PC-3 (cell line): ENCODE measurements around the gene ARF1. TPM values are rescaled to one million over a fixed set of nuclear protein-coding genes. Genes with fewer than 3 reads are reported as not detected.

ENCODE experiments used
- ATAC-seq: fragments of 200-7000 bp; cut with Tn5 transposase; 2 replicates; pipeline ENCODE4 v1.9.1; 2020; ENCODE audit warnings: mild to moderate bottlenecking, moderate library complexity
- BruUV-seq: library from RNA; stranded (reverse); fragments of 400-500 nt; replicated peaks from 2 replicates; lab custom pipeline; 2021; lab: Mats Ljungman, UMichigan
- CTCF ChIA-PET: fragments of 300-600 bp; sonication (Branson Sonifier 250); formaldehyde crosslinking; loops from one replicate; lab custom pipeline; 2022; ENCODE audit warnings: antibody characterized with exemption; lab: Charles Lee
- POLR2A ChIA-PET: fragments of 300-600 bp; sonication (Branson Sonifier 250); formaldehyde crosslinking; loops from one replicate; lab custom pipeline; 2022; ENCODE audit warnings: antibody characterized with exemption; ENCODE audit not compliant: unreplicated experiment; lab: Charles Lee
- DNase-seq: peaks from one replicate; pipeline ENCODE4 v3.0.0-alpha.2; 2015
- H2AFZ ChIP-seq: fragments of 300-600 bp; sonication (generic); 2 replicates; pipeline ENCODE4 v1.6.0; 2016; ENCODE audit warnings: antibody characterized with exemption, low read length
- H3F3A ChIP-seq: fragments of 300-600 bp; sonication (generic); one replicate; pipeline ENCODE4 v1.6.0; 2017; ENCODE audit warnings: antibody characterized with exemption, low read length, control low read depth, mild to moderate bottlenecking; ENCODE audit not compliant: unreplicated experiment
- H3K27ac ChIP-seq: fragments of 300-600 bp; sonication (generic); 2 replicates; pipeline ENCODE4 v1.5.1; 2016; ENCODE audit warnings: mild to moderate bottlenecking, low read length
- H3K27me3 ChIP-seq: fragments of 300-600 bp; sonication (generic); 2 replicates; pipeline ENCODE4 v1.6.1; 2016; ENCODE audit warnings: low read length, mixed read lengths
- H3K36me3 ChIP-seq: fragments of 300-600 bp; sonication (generic); 2 replicates; pipeline ENCODE4 v1.6.1; 2016; ENCODE audit warnings: low read depth, mixed run types, low read length, mixed read lengths
- H3K4me1 ChIP-seq: fragments of 300-600 bp; sonication (generic); 2 replicates; pipeline ENCODE4 v1.5.1; 2016; ENCODE audit warnings: low read length; ENCODE audit not compliant: insufficient read depth
- H3K4me2 ChIP-seq: fragments of 300-600 bp; sonication (generic); 2 replicates; pipeline ENCODE4 v1.6.0; 2016; ENCODE audit warnings: low read length
- H3K4me3 ChIP-seq: fragments of 300-600 bp; sonication (generic); 2 replicates; pipeline ENCODE4 v1.5.1; 2016; ENCODE audit warnings: mild to moderate bottlenecking, low read length, mixed read lengths
- H3K79me2 ChIP-seq: fragments of 300-600 bp; sonication (generic); 2 replicates; pipeline ENCODE4 v1.6.1; 2017; ENCODE audit warnings: low read length, mixed read lengths
- H3K9ac ChIP-seq: fragments of 300-600 bp; sonication (generic); 2 replicates; pipeline ENCODE4 v1.6.0; 2016; ENCODE audit warnings: mild to moderate bottlenecking, low read length
- H3K9me2 ChIP-seq: fragments of 300-600 bp; sonication (generic); replicated peaks from 2 replicates; pipeline ENCODE4 v1.6.1; 2016; ENCODE audit warnings: mixed run types, low read length, mixed read lengths
- H3K9me3 ChIP-seq: fragments of 300-600 bp; sonication (generic); 2 replicates; pipeline ENCODE4 v1.6.1; 2016; ENCODE audit warnings: low read length, mixed read lengths
- H4K20me1 ChIP-seq: fragments of 300-600 bp; sonication (generic); 2 replicates; pipeline ENCODE4 v1.6.1; 2016; ENCODE audit warnings: low read length, mixed read lengths
- EZH2 ChIP-seq: fragments of 300-600 bp; sonication (generic); IDR thresholded peaks from one replicate; pipeline ENCODE4 v1.6.1; 2017; ENCODE audit warnings: antibody characterized with exemption, mild to moderate bottlenecking, low read length; ENCODE audit not compliant: unreplicated experiment
- EZH2phosphoT487 ChIP-seq: fragments of 300-600 bp; sonication (generic); IDR thresholded peaks from 2 replicates; pipeline ENCODE4 v1.6.1; 2018; ENCODE audit warnings: mild to moderate bottlenecking, antibody characterized with exemption, low read length, borderline replicate concordance
- intact Hi-C: fragments of 100-400 bp; cut with micrococcal nuclease; formaldehyde crosslinking; loops from 2 replicates; pipeline ENCODE4 v1.9.0; 2023
- total RNA-seq: library from RNA; depleted of rRNA; stranded (reverse); fragments of >200 nt; gene quantifications from 2 replicates; pipeline ENCODE4 v1.2.3, GENCODE V29; 2014
- TF ChIP-seq, protein P1 (sequence below): fragments of 300-600 bp; sonication (generic); conservative IDR thresholded peaks from 2 replicates; pipeline ENCODE4 v1.5.1; 2017; ENCODE audit warnings: antibody characterized with exemption, low read depth, mild to moderate bottlenecking, low read length

ARF1 gene
- total RNA-seq, 1 experiment from 2014 or later: 688 TPM

DNA sequence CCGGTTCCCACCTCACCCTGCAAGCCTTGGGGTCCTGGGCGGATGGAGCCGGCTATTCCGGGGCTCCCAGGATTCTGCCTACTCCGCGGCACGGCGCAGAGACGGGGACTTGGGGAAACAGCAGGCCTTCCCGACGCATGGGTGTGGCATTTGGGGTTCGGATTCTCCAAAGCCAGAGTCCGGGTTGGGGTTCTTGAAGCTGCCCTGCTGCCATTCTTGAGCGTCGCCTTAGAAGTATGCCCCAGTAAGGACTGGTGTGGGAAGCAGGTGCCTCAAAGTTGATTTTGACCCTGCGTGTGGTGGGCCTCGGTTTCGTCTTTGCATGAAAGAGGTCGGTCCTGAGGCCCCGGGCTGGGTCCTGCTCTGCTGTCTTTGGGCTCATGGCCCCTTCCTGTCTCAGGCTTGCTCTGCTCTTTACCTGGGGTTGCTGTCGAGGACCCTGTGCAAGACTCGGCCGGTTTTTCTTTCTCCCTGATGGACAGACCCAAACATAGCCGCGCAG lies 58.3 kb downstream of the ARF1 start:
- peak overlapping the region; percentile 44 for H3K27ac ChIP-seq
- H3K9me2 ChIP-seq: no peaks in the 10 kb centered on the region
- ChIA-PET CTCF (interaction anchor here (0.6 kb wide), 1 partner anchor 25 kb away, joined by 4 read pairs; the partner anchor contains the start of gene IBA57), POLR2A (interaction anchor here (0.9 kb wide), 1 partner anchor 25 kb away, joined by 3 read pairs; the partner anchor contains the start of gene IBA57)
- peak overlapping the region; percentile 84 for H3K4me3 ChIP-seq
- no peaks in the 10 kb centered on the region for H3F3A ChIP-seq
- peaks cover 23% of the 10 kb centered on the region for H3K4me1 ChIP-seq
- BruUV-seq: no TSS peak
- H3K79me2 ChIP-seq: peaks cover 57% of the 10 kb centered on the region
- H3K27me3 ChIP-seq: no peaks in the 10 kb centered on the region
- ATAC-seq (no peak), DNase-seq (no peak)
- no peaks in the 10 kb centered on the region for H3K9me3 ChIP-seq
- H3K9ac ChIP-seq: peak overlapping the region; percentile 89
- no peak overlapping the region for H2AFZ ChIP-seq
- 0 out of 2 replicates have a peak, but pooled peaks cover 3% of the 10 kb centered on the region for H3K36me3 ChIP-seq
- TF ChIP-seq, protein P1, sequence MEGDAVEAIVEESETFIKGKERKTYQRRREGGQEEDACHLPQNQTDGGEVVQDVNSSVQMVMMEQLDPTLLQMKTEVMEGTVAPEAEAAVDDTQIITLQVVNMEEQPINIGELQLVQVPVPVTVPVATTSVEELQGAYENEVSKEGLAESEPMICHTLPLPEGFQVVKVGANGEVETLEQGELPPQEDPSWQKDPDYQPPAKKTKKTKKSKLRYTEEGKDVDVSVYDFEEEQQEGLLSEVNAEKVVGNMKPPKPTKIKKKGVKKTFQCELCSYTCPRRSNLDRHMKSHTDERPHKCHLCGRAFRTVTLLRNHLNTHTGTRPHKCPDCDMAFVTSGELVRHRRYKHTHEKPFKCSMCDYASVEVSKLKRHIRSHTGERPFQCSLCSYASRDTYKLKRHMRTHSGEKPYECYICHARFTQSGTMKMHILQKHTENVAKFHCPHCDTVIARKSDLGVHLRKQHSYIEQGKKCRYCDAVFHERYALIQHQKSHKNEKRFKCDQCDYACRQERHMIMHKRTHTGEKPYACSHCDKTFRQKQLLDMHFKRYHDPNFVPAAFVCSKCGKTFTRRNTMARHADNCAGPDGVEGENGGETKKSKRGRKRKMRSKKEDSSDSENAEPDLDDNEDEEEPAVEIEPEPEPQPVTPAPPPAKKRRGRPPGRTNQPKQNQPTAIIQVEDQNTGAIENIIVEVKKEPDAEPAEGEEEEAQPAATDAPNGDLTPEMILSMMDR: no peak
- TF ChIP-seq EZH2phosphoT487 (no peak), EZH2 (no peak)
- H3K4me2 ChIP-seq: peak overlapping the region; percentile 98
- intact Hi-C loops: loop anchor here (1.0 to 5.0 kb wide), 4 partner anchors 26 to 267 kb away; partner anchors contain the start of genes ARF1, MRPL55 and TRIM11
- H4K20me1 ChIP-seq: peaks cover 49% of the 10 kb centered on the region

DNA sequence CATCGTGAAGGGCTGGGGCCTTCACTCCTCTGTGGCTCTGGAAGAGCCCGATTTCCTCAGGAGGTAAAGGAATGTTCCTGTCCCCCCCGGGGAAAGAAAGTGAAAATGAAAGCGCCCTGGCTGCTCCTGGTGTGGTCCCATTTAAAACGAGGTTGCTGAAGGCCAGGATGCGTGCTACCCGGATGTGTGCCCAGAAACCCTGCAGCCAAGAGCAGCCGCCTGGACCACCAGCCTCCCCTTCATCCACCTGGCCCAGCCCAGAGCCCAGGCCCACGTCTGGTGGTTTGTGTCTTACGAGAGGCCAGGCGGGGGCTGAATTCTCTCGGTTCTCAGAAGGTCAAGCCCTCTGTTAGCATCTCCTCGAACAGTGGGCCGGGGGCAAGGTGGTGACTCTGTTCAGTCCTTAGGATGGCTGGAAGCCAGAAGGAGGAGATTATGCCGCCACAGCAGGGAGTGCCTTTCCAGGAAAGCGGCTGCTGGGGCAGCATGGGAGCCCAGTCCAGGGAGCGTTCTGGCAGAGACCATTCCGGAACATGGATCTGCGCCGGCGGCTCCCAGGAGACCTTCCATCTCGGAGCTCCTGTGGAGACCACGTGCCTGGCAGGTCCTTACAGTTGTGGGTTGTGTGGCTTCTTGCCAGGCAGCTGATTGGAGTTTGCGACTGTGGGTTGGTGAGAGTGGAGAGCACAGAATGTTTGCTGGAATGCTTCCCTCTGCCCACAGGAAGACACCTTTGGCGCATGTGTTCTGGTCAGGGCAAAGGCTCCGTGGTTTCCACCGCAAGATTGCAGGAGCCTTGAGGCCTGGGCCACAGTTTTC lies 58.9 kb downstream of the ARF1 start:
- ChIA-PET POLR2A (interaction anchor here (0.6 to 0.9 kb wide), 3 partner anchors 20 to 196 kb away, joined by 3 read pairs; partner anchors contain the start of gene IBA57), CTCF (interaction anchor here (0.6 kb wide), 1 partner anchor 24 kb away, joined by 4 read pairs; the partner anchor contains the start of gene IBA57)
- peaks cover 52% of the 10 kb centered on the region for H4K20me1 ChIP-seq
- H3K9me2 ChIP-seq: no peaks in the 10 kb centered on the region
- peak overlapping the region; percentile 84 for H3K4me3 ChIP-seq
- intact Hi-C loops: loop anchor here (5.0 kb wide), 1 partner anchor 266 kb away; the partner anchor contains the start of gene TRIM11
- no peaks in the 10 kb centered on the region for H3K27me3 ChIP-seq
- DNase-seq (peak; percentile 71), ATAC-seq (peak; percentile 1; the same call in 1 of the 2 replicates)
- H3K27ac ChIP-seq: peak overlapping the region; percentile 44
- TF ChIP-seq EZH2phosphoT487 (no peak), EZH2 (no peak)
- TF ChIP-seq, protein P1: no peak
- peak overlapping the region; percentile 98 for H3K4me2 ChIP-seq
- H3K79me2 ChIP-seq: peaks cover 63% of the 10 kb centered on the region
- BruUV-seq: no TSS peak
- H2AFZ ChIP-seq: no peak overlapping the region
- H3K36me3 ChIP-seq: peaks cover 5% of the 10 kb centered on the region; the same call in 1 of the 2 replicates
- H3F3A ChIP-seq: no peaks in the 10 kb centered on the region
- H3K9me3 ChIP-seq: no peaks in the 10 kb centered on the region
- peak overlapping the region; percentile 89 for H3K9ac ChIP-seq
- H3K4me1 ChIP-seq: peaks cover 23% of the 10 kb centered on the region
